GM19455 (cell line): ENCODE results near the gene LRRC9.
"Not testable (repeated sequence)": the region's sequence is repeated elsewhere in the genome, so short reads cannot be mapped to it uniquely, and the experiment has no call there.

Source experiments
- ATAC-seq: cut with Tn5 transposase; IDR thresholded peaks from one replicate; pipeline ENCODE4 v1.9.1; 2021; ENCODE audit not compliant: unreplicated experiment

LRRC9 gene

DNA sequence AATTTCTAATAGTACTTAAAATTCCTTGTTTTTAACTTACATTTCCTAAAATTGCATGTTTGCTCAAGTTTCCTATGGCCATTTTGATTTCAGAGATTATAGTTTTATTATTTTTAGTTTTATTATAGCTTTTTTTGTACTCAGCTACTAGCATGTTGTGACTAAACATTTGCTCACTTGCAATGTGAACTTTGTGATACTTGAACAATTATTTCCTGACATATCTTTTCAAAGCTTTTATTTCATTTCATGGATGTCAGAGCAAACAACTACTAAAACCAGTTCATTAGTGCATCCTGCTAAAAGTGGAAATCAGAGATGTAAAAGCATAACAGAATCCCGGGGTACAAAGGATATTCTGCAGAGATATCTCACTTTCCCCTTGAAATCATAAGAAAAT, 138.1 kb downstream of the LRRC9 start:
- ATAC-seq: no peak

DNA sequence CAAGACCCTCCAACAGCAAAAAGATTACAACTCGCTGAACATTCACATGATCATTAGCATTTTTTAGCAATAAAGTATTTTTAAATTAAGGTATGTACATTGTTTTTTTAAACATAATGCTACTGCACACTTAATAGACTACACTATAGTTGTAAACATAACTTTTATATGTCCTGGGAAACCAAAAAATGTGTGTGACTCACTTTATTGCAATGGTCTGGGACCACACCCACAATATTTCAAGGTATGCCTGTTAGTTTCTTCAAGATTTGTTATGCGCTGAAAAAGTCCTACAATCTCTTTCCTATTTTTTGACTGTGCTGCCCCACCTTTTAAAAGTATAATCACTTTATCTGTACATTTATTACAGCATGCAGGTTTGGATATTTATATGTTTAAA, 141.4 kb downstream of the LRRC9 start:
- no peak for ATAC-seq

- no peak for ATAC-seq
Observed at GRCh38 chr14:60064491-60065072, 144.6 kb downstream of the LRRC9 start.

DNA sequence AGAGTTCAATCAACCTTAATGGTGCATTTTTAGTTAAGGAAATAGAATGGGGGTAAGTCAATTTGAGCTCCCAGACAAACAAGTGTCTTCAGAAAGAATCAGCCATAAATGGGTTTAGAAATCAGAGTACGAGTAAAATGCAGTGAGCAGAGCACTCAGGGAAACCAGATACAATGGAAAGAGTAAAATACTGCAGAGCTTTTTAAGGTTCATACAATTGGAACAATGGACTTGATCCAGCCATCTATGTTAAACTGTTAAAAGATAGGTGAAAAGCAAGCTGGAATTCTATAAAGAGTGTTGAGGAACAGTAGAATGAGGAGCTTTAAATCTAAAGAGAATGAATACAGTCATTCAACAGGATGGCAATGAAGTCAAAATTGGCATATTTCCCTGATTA, 147.9 kb downstream of the LRRC9 start:
- ATAC-seq: no peak

- no peak for ATAC-seq
Observed at GRCh38 chr14:60079723-60080122, 159.8 kb downstream of the LRRC9 start.

GRCh38 chr14:60085085-60085484, 165.1 kb downstream of the LRRC9 start:
- no peak for ATAC-seq

- ATAC-seq: no peak
Observed at GRCh38 chr14:60085693-60086092, 165.7 kb downstream of the LRRC9 start.

GRCh38 chr14:60087668-60088067, 167.7 kb downstream of the LRRC9 start:
- ATAC-seq: no peak

DNA sequence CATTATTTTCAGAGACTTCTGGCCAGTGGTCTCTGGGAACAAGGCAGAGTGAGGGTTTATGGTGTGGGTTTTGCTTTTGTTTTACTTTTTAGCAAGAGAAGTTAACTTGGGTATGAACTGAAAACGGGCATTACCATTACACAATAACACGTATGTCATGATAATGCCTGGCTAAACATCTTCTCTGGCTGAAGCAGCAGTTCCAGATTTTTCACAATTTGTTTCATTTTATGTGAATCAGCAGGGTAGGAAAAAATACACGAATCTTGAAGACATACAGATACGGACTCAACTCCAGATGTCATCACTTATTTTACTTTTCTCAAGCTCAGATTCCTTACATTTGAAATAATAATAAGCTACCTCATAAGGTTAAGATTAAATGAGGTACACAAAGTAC, 169.3 kb downstream of the LRRC9 start:
- no peak for ATAC-seq

DNA sequence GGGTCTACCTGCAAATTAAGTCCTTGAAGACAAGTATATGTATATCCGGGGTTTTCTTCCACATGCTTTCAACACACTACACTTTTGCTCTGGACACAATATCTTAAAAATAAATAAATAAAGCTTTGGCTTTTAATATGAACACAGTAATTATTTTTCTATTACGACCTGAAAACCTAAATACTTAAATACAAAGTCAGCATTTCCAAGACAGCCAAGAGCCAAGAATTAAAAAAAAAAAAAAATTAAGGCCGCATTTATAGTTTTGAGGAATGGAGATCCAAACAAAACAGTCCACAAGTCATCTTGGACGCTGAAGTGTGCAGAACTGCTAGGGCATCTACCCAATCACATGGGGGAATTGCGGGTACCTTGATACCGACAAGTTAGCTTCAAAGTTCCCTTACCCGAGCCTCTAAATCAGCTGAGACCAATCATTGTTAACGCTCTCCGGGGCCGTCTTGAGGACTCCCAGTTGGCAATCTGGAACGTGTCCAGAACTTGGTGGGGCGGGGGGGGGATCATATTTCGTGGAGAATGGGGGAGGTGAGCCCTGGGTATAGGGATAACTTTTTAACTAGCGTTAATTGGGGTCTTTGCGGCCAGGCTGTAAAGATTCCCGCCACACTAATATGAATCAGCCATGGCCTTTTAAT, 171.0 kb downstream of the LRRC9 start:
- no peak for ATAC-seq

- peak; percentile 96 for ATAC-seq
Observed at GRCh38 chr14:60091550-60092525, 171.9 kb downstream of the LRRC9 start, which contains the start of gene PCNX4. Gene PCNX4, plus strand, starts transcription at chr14:60091923. Its CDS starts 15,716 bp downstream, at chr14:60107639.

DNA sequence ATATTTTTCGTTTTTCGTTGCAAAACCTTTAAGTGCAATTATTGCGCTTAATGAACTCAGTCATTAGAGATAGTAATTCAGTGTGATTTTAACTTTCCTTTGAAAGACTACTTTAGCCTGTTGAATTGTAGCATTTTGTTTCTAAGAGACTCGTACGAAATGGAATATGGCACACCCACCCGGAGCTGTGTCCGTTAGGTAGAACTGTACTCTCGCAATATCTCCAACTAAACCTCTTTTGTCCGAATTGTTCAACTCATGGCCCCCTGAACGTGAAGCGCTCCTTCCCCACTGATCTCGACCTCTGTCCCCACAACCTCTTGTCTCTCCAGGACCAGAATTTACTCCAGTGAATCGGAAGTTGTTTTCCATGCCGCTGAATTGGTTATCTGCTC, 172.6 kb downstream of the LRRC9 start:
- ATAC-seq: peak; percentile 7

GRCh38 chr14:60093080-60093479, 173.1 kb downstream of the LRRC9 start:
- no peak for ATAC-seq

GRCh38 chr14:60093606-60094005, 173.7 kb downstream of the LRRC9 start:
- ATAC-seq: no peak

GRCh38 chr14:60094306-60094897, 174.5 kb downstream of the LRRC9 start:
- ATAC-seq: no peak

- no peak for ATAC-seq
Observed at GRCh38 chr14:60095231-60095630, 175.3 kb downstream of the LRRC9 start.

DNA sequence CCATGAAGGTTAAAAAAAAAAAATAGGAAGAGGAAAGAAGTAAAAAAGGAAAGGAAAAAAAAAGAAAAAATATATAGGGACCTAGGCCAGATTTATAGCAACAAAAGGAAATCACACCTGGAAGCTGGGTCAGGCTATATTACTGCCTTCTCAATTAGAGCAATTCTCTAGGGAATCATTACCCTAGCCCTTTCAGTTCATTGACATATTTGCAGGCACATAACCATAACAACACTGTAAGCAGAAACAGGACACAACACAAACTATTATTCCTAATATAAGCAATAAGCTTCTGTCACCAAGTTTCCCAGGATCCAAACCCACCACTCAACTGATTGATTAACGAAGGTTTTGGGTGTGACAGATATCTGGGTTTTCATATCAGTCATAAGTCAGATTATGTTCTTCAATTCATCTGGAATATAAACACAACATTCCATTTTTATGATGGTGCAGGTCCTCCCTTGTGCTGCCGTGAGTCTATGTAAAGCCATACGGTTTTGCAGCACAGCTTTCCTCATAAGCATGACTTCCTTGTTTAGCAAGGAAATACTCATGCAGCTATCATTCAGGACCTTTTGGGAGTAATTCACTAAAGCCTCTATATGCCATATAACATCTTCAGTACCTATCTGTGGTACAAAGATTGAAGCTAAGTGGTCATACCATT, 176.0 kb downstream of the LRRC9 start:
- no peak for ATAC-seq

DNA sequence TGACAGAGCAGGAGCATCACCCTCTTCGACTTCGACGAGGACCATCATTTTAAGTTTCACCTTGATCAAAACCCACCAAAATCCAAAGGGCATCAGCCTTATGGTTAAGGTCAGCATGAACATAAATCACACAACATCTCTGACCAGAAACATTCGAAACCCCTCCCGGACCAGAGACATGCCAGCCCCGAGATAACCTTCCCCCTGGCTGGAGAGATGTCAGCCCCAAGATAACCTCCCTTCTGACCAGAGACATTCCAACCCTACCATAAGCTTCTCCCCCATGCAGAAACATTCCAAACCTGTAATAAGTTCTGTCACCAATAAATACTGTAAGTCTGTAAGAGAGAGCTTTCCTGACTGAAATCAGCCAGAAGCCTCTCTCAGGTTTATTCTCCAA, 178.0 kb downstream of the LRRC9 start:
- no peak for ATAC-seq

DNA sequence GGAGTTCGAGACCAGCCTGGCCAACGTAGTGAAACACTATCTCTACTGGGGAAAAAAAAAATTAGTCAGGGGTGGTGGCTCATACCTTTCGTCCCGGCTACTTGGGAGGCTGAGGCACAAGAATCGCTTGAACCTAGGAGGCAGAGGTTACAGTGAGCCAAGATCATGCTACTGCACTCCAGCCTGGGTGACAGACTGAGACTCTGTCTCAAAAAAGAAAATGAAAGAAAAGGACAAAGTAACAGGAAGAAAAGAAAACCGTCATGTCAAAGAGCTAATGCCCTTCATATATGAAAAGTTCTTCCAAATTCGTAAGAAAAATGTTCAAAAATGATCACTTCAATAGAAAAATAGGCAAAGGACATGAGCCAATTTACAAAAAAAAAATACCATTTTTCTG, 179.9 kb downstream of the LRRC9 start:
- not testable (repeated sequence) for ATAC-seq

GRCh38 chr14:60101786-60102185, 181.8 kb downstream of the LRRC9 start:
- ATAC-seq: no peak

GRCh38 chr14:60102389-60102788, 182.4 kb downstream of the LRRC9 start:
- ATAC-seq: no peak
